Kidney capillary endothelial cell (primary cell): ENCODE data around the gene SSH2.
"Not testable (repeated sequence)": the region's sequence is repeated elsewhere in the genome, so short reads cannot be mapped to it uniquely, and the experiment has no call there.

Source experiments
- DNase-seq: peaks from one replicate; pipeline ENCODE4 v3.0.0-alpha.2; 2018; ENCODE audit warnings: low spot score

Gene SSH2

DNA sequence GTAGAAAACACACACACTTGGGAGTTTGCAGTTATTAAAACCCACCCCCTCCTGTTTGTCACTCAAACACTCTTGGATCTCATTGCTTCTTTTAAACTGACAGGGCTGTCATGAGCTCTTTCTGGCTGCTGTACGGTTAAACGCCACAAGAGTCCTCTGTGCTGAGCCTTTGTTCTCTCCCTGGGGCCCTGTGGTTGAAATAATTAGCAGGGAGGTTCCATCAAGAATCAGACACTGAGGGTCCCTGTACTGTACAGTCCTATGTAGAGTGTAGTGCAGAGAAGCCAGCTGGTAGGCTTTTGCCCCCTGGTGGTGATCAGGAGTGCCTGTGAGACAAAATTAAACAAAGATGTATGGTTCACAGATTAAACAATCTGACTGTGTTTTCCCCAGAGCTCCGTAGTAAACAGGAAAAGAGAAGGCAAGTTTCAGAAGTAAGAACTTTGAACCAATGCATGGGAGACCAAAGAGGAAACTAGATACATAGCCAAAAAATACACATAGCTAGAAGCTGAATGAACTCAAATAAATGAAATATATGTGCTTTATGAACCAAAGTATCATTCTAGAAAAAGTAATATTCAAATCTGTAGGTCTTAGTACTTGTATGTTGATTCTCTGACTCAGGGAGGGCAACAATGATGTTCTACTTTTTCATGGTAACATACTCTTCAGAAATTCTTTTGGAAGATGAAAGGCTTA is 1.4 kb upstream of the SSH2 start:
- peak; percentile 86 for DNase-seq

DNA sequence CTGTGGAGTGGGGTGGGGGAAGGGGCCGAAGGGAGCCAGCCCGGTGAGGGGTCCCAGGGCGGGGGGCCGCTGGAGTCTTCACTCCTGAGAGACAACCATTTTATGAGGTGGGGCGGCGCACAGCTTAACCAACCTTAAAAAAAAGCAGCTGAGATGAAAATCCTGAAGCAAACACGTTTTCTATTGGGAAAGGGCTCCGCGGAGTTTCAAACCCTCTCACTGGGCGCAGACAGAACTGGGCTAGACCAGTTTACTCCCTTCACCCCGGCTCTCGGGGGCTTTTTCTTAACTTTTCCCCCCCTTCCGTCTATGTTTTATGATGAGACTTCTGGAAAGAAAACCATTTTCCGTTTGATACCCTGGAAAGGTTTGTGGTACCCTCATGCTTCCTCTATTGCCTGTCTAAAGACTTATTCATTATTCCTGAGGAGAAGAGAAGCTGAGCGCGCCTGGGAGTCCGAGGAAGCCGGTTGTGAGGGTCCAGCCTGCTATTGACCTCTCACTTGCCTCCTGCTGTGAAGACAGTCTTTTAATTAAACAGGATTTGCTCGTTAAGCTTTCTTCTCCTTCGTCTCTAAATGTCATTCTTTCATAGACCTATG is 482 bp upstream of the SSH2 start:
- DNase-seq, result peak; percentile 8

- DNase-seq, result peak; percentile 63
Observed at GRCh38 chr17:29929006-29929532, 959 bp downstream of the SSH2 start.

- DNase-seq, result peak; percentile 23
Observed at GRCh38 chr17:29927546-29927945, 2.5 kb downstream of the SSH2 start.

DNA sequence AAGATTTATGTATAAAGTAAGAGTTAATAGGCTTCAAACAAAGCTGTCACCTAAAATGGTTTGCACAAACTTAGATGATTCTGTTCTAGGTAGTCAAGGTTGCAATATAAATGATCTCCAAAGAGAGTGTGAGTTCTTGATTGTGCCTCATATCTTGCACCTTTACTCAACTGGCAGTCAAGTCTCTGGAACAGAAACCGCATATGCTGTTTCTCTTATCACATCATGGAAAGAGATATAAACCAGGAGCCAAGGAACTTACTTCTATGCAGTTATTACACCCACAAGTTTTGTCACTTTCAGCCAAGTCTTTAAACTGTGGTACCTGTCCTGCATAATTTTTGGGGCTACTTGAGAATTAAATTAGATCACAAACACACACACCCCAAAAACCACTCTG is 5.2 kb downstream of the SSH2 start:
- DNase-seq, result no peak

DNA sequence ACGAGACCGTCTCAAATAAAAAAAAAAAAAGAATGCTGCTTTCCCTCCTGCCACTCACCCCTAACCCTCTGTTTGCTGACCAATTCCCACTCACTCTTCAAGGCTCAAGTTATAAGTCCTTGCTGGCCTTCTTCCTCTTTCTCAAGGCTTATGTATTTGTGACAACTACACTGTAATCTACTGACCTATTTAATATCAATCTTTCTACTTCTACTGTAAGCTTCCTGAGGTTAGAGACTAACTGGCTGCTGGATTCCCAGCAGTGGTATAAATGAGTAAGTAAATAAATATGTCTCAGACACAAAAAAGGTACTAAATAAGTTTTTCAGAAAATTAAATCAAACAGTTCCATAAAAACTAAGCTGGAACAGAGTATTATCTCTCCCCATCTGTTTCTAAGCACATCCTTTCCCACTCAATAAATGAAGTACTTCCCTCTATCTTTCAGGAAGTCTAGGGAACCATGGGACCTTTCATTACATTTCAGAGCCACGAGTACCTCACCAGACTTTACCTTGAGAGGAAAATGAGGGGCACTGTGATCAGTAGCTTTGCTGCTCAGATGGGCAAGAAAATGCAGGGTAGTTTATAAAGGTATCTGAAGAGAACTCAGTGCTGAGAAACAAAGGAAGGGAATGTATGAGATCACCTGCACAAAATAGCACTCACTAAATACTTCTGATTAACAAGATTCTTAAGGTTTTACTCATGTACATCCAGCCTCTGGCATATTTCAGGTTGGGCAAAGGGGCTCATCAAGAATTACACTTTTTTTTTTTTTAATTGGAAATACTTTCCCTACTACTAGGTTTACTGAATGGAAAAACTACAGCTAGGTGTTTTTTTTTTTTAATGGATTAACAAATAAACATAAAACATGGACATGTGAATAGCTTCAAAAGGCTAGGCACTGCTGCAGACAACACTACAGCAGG is 10.8 kb downstream of the SSH2 start:
- peak; percentile 67 for DNase-seq

DNA sequence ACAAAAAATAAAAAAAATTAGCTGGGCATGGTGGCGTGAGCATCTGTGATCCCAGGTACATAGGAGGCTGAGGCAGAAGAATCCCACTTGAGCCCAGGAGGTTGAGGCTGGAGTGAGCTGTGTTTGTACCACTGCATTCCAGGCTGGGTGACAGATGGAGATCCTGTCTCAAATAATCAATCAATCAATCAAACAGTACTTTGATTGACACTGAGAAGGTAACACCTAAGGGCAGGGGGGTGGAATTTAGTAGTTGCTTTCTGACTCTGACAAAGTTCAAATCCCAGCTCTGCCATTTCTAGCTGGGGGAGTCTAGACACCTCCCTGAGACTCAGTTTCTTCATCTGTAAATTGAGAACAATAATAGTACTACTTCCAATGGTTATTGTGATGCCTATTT is 12.0 kb downstream of the SSH2 start:
- DNase-seq, result no peak

GRCh38 chr17:29914819-29915537 is 15.1 kb downstream of the SSH2 start:
- DNase-seq, result no peak

DNA sequence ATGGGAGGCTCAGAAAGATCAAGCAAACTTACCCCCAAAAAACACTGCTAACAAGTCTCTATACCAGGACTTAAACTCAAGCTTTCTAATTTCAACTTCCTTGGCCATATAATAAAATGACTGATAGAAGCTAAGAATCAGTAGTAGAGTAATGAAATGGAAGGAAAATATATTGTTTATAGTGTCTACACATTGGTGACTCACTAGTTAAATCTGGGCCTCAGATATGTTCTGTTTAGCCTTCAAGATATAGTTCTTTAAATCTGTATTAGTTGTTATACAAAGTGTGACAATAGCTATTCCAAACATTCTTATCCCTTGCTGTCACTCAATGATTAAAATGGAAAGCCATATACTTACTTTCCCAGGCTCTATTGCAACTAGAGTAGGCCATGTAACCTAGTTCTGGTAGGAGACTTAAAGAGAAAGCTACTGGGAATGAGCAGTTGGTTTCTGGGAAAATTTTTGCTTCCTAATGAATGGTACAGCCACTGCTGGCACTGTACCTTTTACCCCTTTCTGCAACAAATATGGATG is 18.3 kb downstream of the SSH2 start:
- DNase-seq, result no peak

DNA sequence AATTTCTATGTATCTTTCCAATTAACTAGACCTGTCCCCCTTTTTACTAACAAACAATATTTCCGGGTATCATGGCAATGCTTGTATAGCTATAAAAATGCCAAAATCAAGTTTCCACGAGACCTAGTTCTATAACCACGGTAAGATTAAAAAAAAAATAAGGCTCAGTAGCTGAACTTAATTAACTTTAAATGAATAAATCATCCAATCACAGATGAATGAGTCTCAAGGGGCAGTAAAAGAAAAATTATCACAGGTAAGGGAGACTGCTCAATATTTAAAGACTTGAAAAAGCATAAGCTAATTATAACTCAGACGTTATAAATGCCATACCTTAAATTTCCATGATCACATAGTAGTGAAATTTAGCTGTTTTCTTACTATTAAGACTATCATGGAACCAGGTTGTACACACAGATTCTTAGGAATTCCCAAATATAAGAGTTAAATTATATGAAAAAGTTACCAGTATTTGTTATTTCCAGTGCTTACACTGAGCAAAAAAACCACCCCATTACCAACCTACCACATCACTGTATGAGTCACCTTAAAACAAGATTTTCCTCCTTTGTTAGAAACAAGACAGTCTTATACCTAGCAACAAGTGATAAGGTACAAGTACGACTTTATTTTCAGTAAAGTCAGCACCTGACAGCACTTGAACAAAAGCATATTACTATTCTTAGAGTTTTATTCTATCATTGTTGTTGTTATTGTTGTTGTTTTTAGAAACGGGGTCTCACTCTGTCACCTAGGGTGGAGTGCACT is 20.6 kb downstream of the SSH2 start:
- DNase-seq, result no peak

- no peak for DNase-seq
Observed at GRCh38 chr17:29906969-29907368, 23.1 kb downstream of the SSH2 start.

- DNase-seq, result no peak
Observed at GRCh38 chr17:29905879-29906167, 24.2 kb downstream of the SSH2 start.

- DNase-seq, result no peak
Observed at GRCh38 chr17:29905086-29905878, 24.7 kb downstream of the SSH2 start.

DNA sequence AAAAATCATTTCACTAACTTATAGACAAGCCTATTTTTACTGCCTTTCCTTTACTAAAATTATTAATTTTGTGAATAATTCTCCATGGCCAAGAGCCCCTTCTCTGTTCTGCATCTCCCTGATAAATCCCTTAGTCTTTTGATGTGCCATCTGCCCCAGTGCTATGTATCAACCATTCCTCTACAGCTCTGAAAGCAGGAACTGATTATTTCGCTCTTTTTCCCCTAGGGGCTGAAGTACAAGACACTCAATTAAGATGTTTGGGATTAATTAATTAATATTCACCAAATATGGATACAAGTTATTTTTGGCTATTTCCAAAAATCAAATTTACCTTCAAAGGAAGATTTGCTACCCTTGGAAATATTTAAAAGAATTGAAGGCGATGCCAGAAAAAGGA is 26.6 kb downstream of the SSH2 start:
- no peak for DNase-seq

- not testable (repeated sequence) for DNase-seq
Observed at GRCh38 chr17:29897136-29897535, 32.9 kb downstream of the SSH2 start.

- DNase-seq, result no peak
Observed at GRCh38 chr17:29892201-29892600, 37.8 kb downstream of the SSH2 start.

- no peak for DNase-seq
Observed at GRCh38 chr17:29891131-29891530, 38.9 kb downstream of the SSH2 start.

GRCh38 chr17:29885031-29885640 is 44.9 kb downstream of the SSH2 start:
- no peak for DNase-seq

- peak; percentile 23 for DNase-seq
Observed at GRCh38 chr17:29883497-29883896, 46.5 kb downstream of the SSH2 start.

DNA sequence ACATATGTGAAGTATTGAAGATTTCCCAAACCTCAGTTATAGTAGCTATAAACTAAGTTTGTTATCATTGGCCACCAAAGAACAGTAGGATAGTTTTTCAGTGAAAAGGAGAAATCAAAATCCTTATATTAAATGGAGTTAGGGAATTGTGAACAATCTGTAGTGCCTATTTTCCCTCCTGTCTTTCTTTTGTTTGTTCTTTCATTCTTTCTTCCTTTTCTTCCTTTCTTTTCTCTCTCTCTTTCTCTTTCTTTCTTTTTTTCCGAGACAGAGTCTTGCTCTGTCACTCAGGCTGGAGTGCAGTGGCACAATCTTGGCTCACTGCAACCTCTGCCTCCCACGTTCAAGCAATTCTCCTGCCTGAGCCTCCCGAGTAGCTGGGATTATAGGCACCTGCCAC is 48.8 kb downstream of the SSH2 start:
- no peak for DNase-seq
